Coronary artery (tissue), 2 donors: ENCODE measurements around the gene PSMA3.

Source experiments
- DNase-seq: peaks from one replicate; pipeline ENCODE4 v3.0.0-alpha.2; 2017; ENCODE audit warnings: low spot score
- H3K27ac ChIP-seq, 2 donors: fragments of 200-600 bp; sonication (generic); one replicate each; pipeline ENCODE4 v1.5.1; 2016 to 2019
- H3K4me3 ChIP-seq: fragments of 200-600 bp; sonication (generic); 2 replicates; pipeline ENCODE4 v1.5.1; 2016; ENCODE audit warnings: mild to moderate bottlenecking, moderate library complexity
- TF ChIP-seq, protein P1 (sequence below): fragments of 200-600 bp; sonication (generic); IDR thresholded peaks from one replicate; pipeline ENCODE4 v1.5.1; 2019; ENCODE audit warnings: antibody characterized with exemption

PSMA3 gene

DNA sequence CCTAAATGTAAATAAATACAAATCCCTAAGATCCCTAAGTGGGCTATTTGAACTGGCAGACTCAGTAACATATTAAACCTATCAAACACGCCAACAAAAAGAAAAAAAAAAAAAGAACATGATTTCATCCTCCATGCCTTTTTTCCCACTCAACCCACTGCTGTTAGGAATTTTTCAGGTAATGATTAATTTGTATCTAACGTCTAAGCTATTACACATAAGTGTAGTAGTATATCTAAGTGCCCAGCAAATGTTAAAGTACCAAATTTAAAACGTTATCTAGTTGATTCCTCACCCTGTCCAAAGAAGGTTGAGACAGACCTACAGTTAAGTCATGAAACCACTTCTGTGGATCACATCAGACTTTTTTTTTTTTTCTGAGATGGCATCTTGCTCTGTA is 37.3 kb downstream of the PSMA3 start:
- no peak for DNase-seq
- TF ChIP-seq, protein P1, sequence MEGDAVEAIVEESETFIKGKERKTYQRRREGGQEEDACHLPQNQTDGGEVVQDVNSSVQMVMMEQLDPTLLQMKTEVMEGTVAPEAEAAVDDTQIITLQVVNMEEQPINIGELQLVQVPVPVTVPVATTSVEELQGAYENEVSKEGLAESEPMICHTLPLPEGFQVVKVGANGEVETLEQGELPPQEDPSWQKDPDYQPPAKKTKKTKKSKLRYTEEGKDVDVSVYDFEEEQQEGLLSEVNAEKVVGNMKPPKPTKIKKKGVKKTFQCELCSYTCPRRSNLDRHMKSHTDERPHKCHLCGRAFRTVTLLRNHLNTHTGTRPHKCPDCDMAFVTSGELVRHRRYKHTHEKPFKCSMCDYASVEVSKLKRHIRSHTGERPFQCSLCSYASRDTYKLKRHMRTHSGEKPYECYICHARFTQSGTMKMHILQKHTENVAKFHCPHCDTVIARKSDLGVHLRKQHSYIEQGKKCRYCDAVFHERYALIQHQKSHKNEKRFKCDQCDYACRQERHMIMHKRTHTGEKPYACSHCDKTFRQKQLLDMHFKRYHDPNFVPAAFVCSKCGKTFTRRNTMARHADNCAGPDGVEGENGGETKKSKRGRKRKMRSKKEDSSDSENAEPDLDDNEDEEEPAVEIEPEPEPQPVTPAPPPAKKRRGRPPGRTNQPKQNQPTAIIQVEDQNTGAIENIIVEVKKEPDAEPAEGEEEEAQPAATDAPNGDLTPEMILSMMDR = no peak
- Histone ChIP-seq H3K4me3 (no peak overlapping the region), H3K27ac (peak overlapping the region; percentile 74 to 80)

DNA sequence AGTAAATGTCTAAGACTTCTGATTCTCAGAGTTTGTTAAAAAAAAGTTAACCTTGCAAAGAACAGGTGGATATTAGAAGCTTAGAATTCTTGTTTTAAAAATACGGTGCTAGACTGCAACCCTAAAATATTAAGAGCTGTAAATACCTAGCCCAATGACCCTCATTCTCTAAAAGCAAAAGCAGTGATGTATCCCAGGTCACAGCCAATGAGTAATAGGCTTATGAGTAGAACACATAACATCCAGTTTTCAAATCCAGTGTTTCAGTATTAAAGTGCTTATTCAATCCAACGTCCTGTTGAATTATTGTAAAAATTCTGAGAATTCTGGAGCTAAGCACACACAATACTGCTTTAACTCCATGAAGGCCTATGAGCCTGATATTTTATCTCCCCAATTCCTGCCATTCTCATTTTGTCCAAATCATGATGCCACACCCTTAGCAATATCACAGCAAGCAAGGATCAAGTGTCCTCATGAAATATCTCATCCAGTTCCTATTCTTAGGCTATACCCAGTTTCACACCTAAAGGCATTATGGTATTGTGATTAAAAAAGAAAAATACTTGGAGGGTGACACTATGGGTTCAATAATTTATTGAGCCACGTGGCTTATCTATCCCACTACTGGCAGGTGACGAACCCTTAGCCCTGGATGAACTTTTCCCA is 38.4 kb downstream of the PSMA3 start:
- Histone ChIP-seq H3K27ac (peak overlapping the region in 1 of 2 donors; percentile 80), H3K4me3 (no peak overlapping the region)
- DNase-seq = no peak
- TF ChIP-seq, protein P1 = no peak

DNA sequence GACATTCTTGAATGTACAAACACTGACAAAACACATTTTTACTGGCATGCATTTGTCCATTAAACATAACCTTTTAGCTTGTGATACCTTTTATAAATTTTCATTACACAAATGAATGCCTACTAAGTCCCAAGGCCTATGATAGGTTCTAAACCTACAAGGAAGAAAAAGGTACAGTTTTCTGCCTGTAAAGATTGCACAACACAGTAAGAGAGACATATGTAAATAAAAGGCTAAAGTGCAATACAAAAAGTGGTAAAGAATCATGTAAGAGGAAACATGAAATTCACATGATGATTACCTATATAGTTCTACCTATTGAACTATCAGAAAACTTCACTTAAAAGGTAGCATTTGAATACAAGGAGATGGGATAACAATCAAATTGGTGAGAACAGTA is 39.1 kb downstream of the PSMA3 start:
- TF ChIP-seq, protein P1 = no peak
- Histone ChIP-seq H3K27ac (no peak overlapping the region), H3K4me3 (no peak overlapping the region)
- no peak for DNase-seq

DNA sequence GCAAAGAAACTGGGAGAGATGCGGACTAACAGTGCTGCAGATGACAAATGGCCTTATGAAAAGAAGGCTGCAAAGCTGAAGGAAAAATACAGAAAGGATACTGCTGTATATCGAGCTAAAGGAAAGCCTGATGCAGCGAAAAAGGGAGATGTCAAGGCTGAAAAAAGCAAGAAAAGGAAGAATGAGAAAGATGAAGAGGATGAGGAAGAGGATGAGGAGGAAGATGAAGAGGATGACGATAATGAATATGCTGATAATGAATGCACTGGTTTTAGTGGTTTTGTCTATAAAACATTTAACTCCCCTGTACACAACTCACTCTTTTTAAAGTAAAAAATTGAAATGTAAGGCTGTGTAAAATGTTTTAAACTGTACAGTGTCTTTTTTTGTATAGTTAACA is 40.5 kb downstream of the PSMA3 start:
- no peak for DNase-seq
- TF ChIP-seq, protein P1 = no peak

DNA sequence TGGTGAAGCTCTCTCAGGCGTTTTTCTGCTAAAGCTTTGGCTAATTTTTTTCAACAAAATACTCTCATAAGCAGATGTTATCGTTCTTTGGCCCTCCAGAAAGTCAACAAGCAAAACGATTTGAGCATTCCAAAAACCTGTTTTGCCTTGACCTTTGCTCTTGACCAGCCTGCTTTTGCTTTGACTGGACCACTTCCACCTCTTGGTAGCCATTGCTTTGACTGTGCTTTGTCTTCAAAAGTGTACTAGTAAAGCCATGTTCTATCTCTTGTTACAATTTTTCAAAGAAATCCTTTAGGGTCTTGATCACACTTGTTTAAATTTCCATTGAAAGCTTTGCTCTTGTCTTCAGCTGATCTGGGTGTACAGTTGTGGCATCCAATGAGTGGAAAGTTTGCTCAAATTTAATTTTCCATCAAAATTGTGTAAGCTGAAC is 43.0 kb downstream of the PSMA3 start:
- Histone ChIP-seq H3K4me3 (no peak overlapping the region), H3K27ac (peak overlapping the region in 1 of 2 donors; percentile 10)
- TF ChIP-seq, protein P1 = no peak
- no peak for DNase-seq

More for the DNA sequence above, 40.5 kb downstream of the PSMA3 start:
- Histone ChIP-seq H3K27ac (no peak overlapping the region), H3K4me3 (no peak overlapping the region)

DNA sequence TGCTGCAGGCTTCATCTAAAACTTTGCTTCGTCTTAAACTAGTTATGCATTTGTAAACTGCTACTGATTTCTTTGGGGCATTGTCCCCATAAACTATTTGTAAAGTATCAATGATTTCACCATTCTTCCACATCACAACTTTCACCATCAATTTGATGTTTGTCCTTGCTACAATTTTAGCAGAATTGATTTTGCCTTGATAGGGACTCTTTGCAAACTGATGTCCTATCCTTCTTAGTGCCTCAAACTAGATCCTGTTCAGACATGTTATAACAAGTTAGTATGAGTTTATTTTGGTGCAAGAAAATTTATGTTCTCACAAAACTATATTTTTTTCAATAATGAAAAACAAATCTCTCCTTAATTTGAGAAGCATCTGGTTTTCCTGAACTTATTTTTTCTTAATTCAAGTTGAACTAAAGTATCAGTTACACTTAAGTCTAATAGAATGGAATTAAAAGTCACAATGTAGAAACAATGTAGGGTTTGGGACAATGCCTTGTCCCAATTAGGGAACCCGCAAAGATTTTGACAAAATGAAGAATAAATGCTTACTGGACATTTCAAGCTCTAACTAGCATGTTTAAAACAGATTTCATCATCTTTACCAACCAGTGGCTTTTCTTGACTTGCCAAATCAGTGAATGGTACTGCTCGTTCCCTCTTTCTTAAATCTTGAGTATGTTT is 43.6 kb downstream of the PSMA3 start:
- H3K4me3 ChIP-seq = no peak overlapping the region
- peak overlapping the region in 1 of 2 donors; percentile 10 for H3K27ac ChIP-seq
- TF ChIP-seq, protein P1 = no peak
- no peak for DNase-seq

DNA sequence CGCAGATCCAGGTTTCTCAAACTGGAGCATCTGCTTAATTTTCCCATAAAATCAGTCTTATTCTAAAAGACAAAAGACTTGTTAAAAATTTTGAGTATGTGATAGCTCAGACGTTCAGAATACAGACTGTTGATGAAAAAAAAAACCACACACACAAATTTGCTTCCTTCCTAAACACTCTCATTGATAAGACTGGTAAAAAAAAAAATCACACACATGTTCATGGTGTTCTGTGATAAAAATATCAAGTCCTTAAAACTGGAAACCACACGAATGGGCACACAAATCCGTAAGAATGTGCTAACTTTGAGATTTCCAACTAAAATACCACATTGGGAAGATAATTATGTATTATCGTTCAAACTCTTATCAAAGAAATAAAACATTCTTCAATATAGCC is 47.0 kb downstream of the PSMA3 start:
- TF ChIP-seq, protein P1 = no peak

More for the DNA sequence above, 47.0 kb downstream of the PSMA3 start:
- DNase-seq = no peak
- no peak overlapping the region for H3K27ac ChIP-seq
- H3K4me3 ChIP-seq = no peak overlapping the region
